HG02798 (cell line): ENCODE results near the gene HCN3.
"Not testable (repeated sequence)": the region's sequence is repeated elsewhere in the genome, so short reads cannot be mapped to it uniquely, and the experiment has no call there.

Experiments used
- ATAC-seq: cut with Tn5 transposase; IDR thresholded peaks from one replicate; pipeline ENCODE4 v1.9.1; 2021; ENCODE audit warnings: mild to moderate bottlenecking; ENCODE audit not compliant: unreplicated experiment, poor library complexity

The HCN3 gene

DNA sequence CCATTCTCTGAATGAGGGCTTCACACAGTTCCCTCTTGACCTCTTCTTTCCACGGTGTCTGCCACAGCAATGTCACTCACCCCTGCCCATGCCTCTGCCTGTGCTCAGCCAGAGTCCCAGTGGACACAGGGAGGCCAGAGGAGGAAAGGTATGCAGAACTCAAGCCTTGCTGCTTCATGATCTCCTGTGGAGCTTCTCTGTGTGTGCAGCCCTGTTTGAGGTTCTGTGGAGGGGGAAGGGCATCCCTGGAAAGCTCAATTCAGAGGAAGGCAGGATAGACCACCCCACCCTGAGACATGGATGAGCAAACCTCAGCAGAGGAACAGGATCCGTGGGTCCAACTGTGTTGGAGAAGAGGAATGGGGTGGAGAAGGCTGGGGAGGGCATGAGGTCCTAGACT lies 2.0 kb downstream of the HCN3 start:
- ATAC-seq, result no peak

GRCh38 chr1:155282488-155283091 lies 5.3 kb downstream of the HCN3 start:
- no peak for ATAC-seq

GRCh38 chr1:155284476-155284875 lies 7.2 kb downstream of the HCN3 start:
- ATAC-seq, result no peak

- ATAC-seq, result no peak
These were observed 7.8 kb downstream of the HCN3 start for GRCh38 chr1:155285063-155285462.

DNA sequence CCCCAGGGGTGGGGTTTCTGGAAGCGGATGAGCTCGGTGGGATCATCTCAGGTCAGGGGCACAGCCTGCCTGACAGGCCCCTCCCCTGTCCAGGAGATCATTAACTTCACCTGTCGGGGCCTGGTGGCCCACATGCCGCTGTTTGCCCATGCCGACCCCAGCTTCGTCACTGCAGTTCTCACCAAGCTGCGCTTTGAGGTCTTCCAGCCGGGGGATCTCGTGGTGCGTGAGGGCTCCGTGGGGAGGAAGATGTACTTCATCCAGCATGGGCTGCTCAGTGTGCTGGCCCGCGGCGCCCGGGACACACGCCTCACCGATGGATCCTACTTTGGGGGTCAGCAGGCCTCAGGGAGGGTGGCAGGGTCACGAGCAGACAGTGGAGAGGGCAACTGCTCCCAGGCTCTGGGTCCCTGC lies 8.4 kb downstream of the HCN3 start:
- no peak for ATAC-seq

- no peak for ATAC-seq
These were observed 9.3 kb downstream of the HCN3 start for GRCh38 chr1:155286544-155286943.

- ATAC-seq, result no peak
These were observed 10.8 kb downstream of the HCN3 start for GRCh38 chr1:155287987-155288543.

- not testable (repeated sequence) for ATAC-seq
These were observed 13.7 kb downstream of the HCN3 start for GRCh38 chr1:155291006-155291405.

DNA sequence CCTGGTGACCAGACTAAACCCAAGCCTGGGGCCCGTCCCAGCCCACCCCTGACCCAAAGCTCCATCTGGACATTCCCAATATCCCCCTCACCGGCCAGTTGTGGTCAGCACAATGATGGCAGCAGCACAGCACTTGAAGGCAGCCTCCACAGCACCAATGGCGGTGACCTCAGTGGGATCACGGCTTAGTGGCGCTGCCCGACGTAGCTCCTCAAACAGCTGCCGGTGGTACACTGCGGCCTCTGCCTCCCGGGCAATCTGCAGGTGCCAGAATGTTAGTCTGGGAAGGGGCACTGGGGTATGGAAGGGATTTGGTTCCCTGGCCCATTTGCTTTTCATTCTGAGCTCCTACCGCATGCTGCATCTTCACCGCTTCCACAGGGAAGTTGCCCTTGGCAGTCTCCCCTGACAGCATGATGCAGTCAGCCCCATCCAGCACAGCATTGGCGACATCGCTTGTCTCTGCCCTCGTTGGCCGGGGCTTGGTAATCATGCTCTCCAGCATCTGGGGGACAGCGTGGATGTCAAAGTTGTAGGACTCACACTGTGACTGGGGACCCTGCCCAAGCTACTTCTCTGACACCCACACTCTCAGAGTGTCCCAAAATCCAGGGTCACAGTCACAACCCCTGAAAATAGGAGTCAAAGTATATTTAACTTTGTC lies 16.0 kb downstream of the HCN3 start:
- ATAC-seq, result no peak

GRCh38 chr1:155294520-155295182 lies 17.4 kb downstream of the HCN3 start:
- no peak for ATAC-seq

GRCh38 chr1:155295183-155295941 lies 18.1 kb downstream of the HCN3 start:
- ATAC-seq, result no peak

DNA sequence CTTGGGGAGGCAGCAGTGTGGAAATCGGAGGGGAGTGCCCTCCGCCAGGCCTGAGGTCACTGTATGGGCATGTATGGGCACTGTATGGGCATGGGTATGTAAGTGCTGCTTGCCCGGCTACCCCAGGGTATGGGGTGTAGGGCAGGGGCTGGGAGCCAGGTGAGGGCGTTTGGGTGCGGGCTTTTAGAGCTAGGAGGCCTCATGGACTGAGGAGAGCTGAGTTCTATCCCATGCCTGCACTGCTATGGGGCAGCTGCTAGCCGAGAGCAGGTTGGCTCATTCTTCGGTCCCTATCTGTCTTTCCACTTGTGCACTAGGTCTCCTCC lies 18.6 kb downstream of the HCN3 start:
- no peak for ATAC-seq

DNA sequence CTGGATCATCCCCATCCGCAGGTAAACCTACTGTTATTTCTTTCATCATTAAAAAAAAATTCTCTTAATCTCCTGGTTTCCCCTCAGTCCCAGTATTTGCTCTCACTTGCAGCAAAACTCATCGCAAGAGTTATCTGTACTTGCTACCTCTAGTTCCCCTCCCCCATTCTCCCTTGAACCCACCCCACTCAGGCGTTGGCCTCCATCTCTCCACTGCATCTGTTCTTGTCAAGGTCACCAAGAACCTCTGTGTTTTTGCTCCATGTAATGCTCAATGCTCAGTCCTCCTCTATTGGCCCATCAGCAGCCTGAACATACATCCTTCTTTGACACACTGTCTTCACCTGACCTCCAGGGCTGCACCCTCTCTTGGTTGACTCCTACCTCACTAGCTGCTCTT lies 19.4 kb downstream of the HCN3 start:
- ATAC-seq, result no peak

DNA sequence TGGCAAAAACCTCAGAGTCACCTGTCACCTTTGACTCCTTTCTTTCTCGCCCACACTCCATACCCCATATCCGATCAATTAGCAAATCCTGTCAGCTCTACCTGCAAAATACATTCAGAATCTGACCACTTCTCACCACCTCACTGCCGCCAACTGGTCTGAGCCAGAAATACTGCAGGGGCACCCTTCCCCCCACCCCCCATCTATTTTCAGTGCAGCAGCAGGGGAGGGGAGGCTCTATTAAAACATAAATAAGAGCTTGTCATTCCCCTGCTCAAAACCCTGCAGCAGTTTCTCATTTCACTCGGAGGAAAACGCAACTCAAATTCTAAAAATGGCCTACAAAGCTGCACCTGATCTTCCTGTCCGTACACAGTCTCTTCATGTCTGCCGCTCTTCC lies 20.1 kb downstream of the HCN3 start:
- no peak for ATAC-seq

DNA sequence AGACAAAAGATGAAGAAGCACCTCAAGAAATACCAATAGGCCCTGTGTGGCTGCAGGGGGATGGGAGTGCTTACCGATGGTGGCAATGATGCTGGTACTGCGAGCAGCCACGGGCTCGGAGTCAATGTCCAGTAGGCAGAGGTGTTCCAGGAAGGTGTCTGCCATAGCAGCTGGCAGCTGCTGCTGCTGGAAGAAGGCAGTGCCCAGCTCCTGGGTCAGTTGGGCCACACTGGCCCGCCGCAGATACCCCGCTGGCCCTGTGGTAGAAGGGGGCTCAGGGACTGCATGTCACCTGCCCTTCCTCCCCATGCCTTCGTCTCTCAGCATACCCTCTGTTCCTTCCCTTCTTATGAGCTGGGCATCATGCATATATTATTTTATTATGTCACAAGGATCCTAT lies 22.8 kb downstream of the HCN3 start:
- ATAC-seq, result no peak

DNA sequence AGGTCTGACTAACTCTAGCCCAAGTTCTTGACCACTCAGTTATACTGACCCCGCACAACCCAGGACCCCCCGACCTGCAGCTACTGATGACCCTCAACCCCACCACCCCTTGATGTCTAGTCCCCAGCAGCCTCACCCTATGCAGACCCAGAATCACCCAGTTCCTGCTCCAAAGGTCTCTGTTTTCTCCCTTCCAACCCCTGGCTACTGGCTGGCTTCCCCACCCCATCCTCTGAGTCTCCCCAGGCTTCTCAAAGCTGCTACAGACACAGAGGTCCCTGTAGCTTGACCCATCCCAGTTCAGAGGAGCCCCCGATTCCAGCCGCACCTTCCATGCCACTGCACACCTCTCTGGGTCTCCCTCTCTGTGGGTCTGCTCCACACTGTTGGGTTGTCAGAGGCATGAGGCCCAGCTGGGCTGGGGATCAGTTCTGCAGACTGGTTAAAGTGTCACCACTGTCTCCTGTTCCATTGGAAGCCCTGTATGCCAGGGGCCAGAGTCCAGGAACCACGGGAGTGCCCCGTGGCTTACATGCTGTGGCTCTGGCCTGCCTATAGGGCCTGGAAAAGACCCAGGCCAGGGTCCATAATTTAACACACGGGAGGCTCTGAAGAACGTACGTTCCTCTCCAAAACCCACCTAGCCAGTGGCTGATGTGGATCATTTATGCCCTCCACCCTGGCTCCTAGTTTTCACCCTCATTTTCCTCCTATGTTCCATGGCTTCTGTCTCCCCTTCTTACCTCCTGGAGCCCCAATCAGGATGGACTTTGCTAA lies 23.5 kb downstream of the HCN3 start:
- no peak for ATAC-seq

- ATAC-seq, result no peak
These were observed 24.1 kb downstream of the HCN3 start, which contains the start of gene PKLR for GRCh38 chr1:155301342-155301841. Gene PKLR (minus strand): TSS chr1:155301438. CDS start chr1:155301395, 43 bp downstream.

DNA sequence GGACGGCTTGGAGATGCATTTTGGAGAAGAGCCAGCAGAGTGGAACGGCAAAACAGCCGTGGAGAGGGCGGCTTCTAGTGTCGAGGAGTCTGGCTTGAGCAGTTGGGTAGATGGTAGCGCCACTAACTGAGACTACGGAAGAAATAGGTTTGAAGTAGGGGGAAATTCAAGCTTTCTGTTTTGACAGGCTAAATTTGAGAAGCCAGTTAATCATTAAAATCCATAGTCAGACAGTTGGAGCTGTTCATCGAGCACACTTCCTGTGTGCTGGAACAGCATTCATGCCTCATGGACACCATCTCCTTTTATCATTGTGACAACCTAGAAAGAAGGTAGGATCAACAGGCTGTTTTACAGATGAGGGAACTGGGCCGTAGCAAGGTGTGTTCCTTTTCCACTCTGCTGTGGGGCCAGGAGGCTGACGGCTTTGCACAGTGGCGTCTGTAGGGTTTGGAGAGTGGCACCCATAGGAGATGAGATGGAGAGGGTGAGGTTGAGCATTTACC lies 27.3 kb downstream of the HCN3 start:
- no peak for ATAC-seq

DNA sequence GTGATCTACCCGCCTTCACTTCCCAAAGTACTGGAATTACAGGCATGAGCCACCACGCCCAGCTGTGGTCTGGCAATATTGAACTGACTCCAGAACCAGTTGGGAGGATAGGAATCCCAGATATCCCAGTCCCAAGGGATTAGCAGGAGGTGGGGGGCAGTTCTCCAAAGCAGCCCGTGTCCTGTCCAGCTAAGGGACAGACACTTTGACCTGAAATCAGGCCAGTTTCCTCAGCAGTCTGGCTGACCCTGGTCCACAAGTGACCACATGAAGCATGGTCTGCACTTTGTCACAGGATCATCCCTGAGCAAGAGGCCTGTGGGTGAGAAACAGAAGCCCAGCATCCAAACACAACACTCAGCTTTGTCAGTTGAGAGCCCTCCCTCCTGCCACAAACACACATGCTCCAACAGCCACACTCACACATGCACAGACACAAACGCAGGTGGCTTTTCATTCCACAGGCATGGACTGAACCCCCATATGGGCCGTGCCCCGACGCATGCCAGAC lies 28.7 kb downstream of the HCN3 start:
- ATAC-seq, result no peak
